GM23248 (cell line): ENCODE results near the gene CNTN4. TPM values are rescaled to one million over a fixed set of nuclear protein-coding genes. Genes with fewer than 3 reads are reported as not detected.

Experiments used
- DNase-seq: peaks from one replicate; pipeline ENCODE4 v3.0.0-alpha.2; 2015
- H2AFZ ChIP-seq: fragments of 200-600 bp; sonication (generic); 2 replicates; pipeline ENCODE4 v1.6.1; 2016; ENCODE audit warnings: antibody characterized with exemption
- H3F3A ChIP-seq: fragments of 200-600 bp; sonication (generic); 2 replicates; pipeline ENCODE4 v1.6.1; 2016; ENCODE audit warnings: mild to moderate bottlenecking, antibody characterized with exemption, mixed run types; ENCODE audit not compliant: insufficient read depth
- H3K27ac ChIP-seq: fragments of 200-600 bp; sonication (generic); 2 replicates; pipeline ENCODE4 v1.5.1; 2016; ENCODE audit warnings: mild to moderate bottlenecking
- H3K27me3 ChIP-seq: fragments of 200-600 bp; sonication (generic); replicated peaks from 2 replicates; pipeline ENCODE4 v1.6.1; 2016; ENCODE audit warnings: mild to moderate bottlenecking; ENCODE audit not compliant: insufficient read depth
- H3K36me3 ChIP-seq: fragments of 200-600 bp; sonication (generic); 2 replicates; pipeline ENCODE4 v1.6.1; 2016; ENCODE audit warnings: low read depth, mild to moderate bottlenecking
- H3K4me1 ChIP-seq: fragments of 200-600 bp; sonication (generic); 2 replicates; pipeline ENCODE4 v1.6.1; 2016; ENCODE audit warnings: mild to moderate bottlenecking; ENCODE audit not compliant: insufficient read depth
- H3K4me2 ChIP-seq: fragments of 200-600 bp; sonication (generic); one replicate; pipeline ENCODE4 v1.6.1; 2016; ENCODE audit warnings: mild to moderate bottlenecking; ENCODE audit not compliant: unreplicated experiment
- H3K4me3 ChIP-seq: fragments of 200-600 bp; sonication (generic); 2 replicates; pipeline ENCODE4 v1.5.1; 2016; ENCODE audit warnings: mild to moderate bottlenecking
- H3K79me2 ChIP-seq: fragments of 200-600 bp; sonication (generic); 2 replicates; pipeline ENCODE4 v1.6.1; 2016; ENCODE audit warnings: mild to moderate bottlenecking; ENCODE audit not compliant: insufficient read depth
- H3K9ac ChIP-seq: fragments of 200-600 bp; sonication (generic); 2 replicates; pipeline ENCODE4 v1.6.1; 2016; ENCODE audit warnings: mild to moderate bottlenecking
- H3K9me2 ChIP-seq: fragments of 200-600 bp; sonication (generic); 2 replicates; pipeline ENCODE4 v1.6.1; 2016; ENCODE audit warnings: mixed run types, mild to moderate bottlenecking, moderate library complexity; ENCODE audit not compliant: insufficient read depth
- H3K9me3 ChIP-seq: fragments of 200-600 bp; sonication (generic); one replicate; pipeline ENCODE4 v1.6.1; 2017; ENCODE audit warnings: low read depth
- H4K20me1 ChIP-seq: fragments of 200-600 bp; sonication (generic); 2 replicates; pipeline ENCODE4 v1.6.0; 2016; ENCODE audit not compliant: insufficient read depth
- EZH2 ChIP-seq: fragments of 200-600 bp; sonication (generic); IDR thresholded peaks from 2 replicates; pipeline ENCODE4 v1.6.1; 2018; ENCODE audit warnings: antibody characterized with exemption, mild to moderate bottlenecking; ENCODE audit not compliant: insufficient read depth, poor library complexity, severe bottlenecking
- EZH2phosphoT487 ChIP-seq: fragments of 200-600 bp; sonication (generic); IDR thresholded peaks from 2 replicates; pipeline ENCODE4 v1.6.1; 2018; ENCODE audit warnings: antibody characterized with exemption, moderate library complexity, mild to moderate bottlenecking, low read depth; ENCODE audit not compliant: insufficient read depth
- WGBS, 2 experiments: methylation state at CpG; one replicate each; pipeline ENCODE4 v1.1.6; 2015 to 2017; ENCODE audit warnings: low lambda C conversion rate in 2 of 2, low coverage in 1 of 2; ENCODE audit errors: missing lambda C conversion rate in 2 of 2; 5-methylcytosine and 5-hydroxymethylcytosine counted together
- in situ Hi-C: fragments of 300-500 bp; cut with MboI; formaldehyde crosslinking; loops from 2 replicates; pipeline ENCODE4 v1.15.0; 2020
- polyA plus RNA-seq: library from polyadenylated mRNA; unstranded; fragments of >200 nt; fragmentation: Nextera tagmentation; extraction: Ambion mirVana; gene quantifications from 2 replicates; pipeline ENCODE4 v1.2.1, GENCODE V29; 2016
- total RNA-seq: library from RNA; depleted of rRNA; stranded (reverse); fragments of >200 nt; shearing (Covaris generic); gene quantifications from 2 replicates; pipeline ENCODE4 v1.2.3, GENCODE V29; 2014

The CNTN4 gene
- total and polyA plus RNA-seq, 2 experiments from 2014 or later, result not detected

DNA sequence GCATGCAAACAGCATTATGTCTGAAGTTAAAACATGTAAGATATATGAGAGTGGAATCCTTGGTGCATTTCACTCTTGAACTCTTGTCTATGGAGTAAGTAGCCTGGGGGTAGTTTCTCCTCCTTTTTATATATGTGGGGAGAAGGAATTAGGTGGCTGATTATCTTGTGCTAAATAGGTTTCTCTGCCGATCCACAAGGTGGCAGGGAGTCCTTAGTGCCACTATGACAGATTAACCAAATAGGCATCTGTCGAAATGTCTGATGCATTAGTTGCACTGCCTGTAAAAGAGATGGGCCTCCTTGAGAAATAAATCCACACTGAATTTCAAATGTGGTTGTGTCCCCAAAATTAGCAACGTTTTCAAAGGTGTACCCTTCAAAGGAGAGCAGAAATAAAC, 170.1 kb downstream of the CNTN4 start:
- no peak overlapping the region for H3K4me3 ChIP-seq
- TF ChIP-seq EZH2phosphoT487 (no peak), EZH2 (no peak)
- H3K9me3 ChIP-seq, result no peaks in the 10 kb centered on the region
- H2AFZ ChIP-seq, result no peak overlapping the region
- H3F3A ChIP-seq, result no peaks in the 10 kb centered on the region
- no peaks in the 10 kb centered on the region for H3K4me1 ChIP-seq
- H4K20me1 ChIP-seq, result no peaks in the 10 kb centered on the region
- DNase-seq, result no peak
- H3K27me3 ChIP-seq, result no peaks in the 10 kb centered on the region
- no peak overlapping the region for H3K9ac ChIP-seq
- no peak overlapping the region for H3K27ac ChIP-seq
- H3K9me2 ChIP-seq, result no peaks in the 10 kb centered on the region
- no peak overlapping the region for H3K4me2 ChIP-seq
- no peaks in the 10 kb centered on the region for H3K79me2 ChIP-seq
- in situ Hi-C loops, result no loop called here
- no peaks in the 10 kb centered on the region for H3K36me3 ChIP-seq
- WGBS, 2 experiments, result 11 to 29% methylated on average over 3 of the region's 3 CpGs

DNA sequence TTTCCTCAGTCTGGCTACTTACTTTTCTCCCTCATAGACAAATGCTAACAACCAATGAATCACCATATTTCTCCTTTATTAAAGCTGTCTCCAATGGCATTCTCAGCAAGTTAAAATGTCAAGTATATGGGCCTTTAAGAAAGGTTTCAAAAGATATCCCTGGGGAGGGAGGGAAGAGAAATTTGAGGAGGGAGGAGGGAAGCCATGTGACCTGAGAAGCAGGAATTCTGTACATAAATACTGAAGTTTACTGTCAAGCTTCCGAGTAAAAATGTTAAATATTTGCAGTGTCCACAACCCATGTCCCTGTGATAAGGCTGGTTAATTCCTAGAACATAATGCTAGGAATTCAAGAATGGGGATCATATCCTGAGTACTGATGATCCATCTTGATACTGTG, 175.9 kb downstream of the CNTN4 start:
- Histone ChIP-seq H3F3A (no peaks in the 10 kb centered on the region), H3K27ac (no peak overlapping the region), H3K4me2 (no peak overlapping the region), H3K27me3 (no peaks in the 10 kb centered on the region), H3K36me3 (no peaks in the 10 kb centered on the region), H4K20me1 (no peaks in the 10 kb centered on the region), H3K79me2 (no peaks in the 10 kb centered on the region), H3K9me2 (no peaks in the 10 kb centered on the region), H2AFZ (no peak overlapping the region), H3K4me3 (no peak overlapping the region), H3K9ac (no peak overlapping the region), H3K4me1 (no peaks in the 10 kb centered on the region), H3K9me3 (no peaks in the 10 kb centered on the region)
- no peak for DNase-seq
- WGBS, 2 experiments, result 6 to 8% methylated on average over 1 of the region's 1 CpG
- TF ChIP-seq EZH2phosphoT487, result no peak
- no peak for TF ChIP-seq EZH2
- in situ Hi-C loops, result no loop called here

DNA sequence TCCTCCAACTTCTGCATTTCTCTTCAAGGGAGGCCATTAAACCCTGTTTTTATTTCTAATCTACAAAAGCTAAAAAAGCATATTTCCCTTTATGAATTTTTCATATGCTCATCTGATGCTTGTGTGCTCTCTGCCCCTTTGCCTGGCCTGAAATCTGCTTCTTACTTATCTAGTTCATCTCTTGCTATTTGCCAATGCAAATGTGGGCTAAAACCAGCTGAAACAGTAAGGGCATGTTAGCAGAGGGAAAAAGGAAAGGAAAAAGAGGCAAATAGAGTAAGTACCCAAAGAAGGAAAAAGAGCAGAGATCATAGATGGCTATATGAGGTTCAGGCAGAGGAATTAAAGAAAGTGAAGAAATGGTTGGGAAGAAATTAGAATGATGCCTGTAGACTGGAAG, 185.2 kb downstream of the CNTN4 start:
- no peak for DNase-seq
- in situ Hi-C loops, result no loop called here
- no peak overlapping the region for H3K9ac ChIP-seq
- no peaks in the 10 kb centered on the region for H3K36me3 ChIP-seq
- no peak overlapping the region for H3K4me2 ChIP-seq
- H3K27ac ChIP-seq, result no peak overlapping the region
- H3K9me2 ChIP-seq, result no peaks in the 10 kb centered on the region
- TF ChIP-seq EZH2phosphoT487, result no peak
- no peak for TF ChIP-seq EZH2
- no peak overlapping the region for H2AFZ ChIP-seq
- H3K79me2 ChIP-seq, result no peaks in the 10 kb centered on the region
- no peaks in the 10 kb centered on the region for H3K27me3 ChIP-seq
- no peaks in the 10 kb centered on the region for H3K9me3 ChIP-seq
- no peak overlapping the region for H3K4me3 ChIP-seq
- no peaks in the 10 kb centered on the region for H3K4me1 ChIP-seq
- H3F3A ChIP-seq, result no peaks in the 10 kb centered on the region
- no peaks in the 10 kb centered on the region for H4K20me1 ChIP-seq

DNA sequence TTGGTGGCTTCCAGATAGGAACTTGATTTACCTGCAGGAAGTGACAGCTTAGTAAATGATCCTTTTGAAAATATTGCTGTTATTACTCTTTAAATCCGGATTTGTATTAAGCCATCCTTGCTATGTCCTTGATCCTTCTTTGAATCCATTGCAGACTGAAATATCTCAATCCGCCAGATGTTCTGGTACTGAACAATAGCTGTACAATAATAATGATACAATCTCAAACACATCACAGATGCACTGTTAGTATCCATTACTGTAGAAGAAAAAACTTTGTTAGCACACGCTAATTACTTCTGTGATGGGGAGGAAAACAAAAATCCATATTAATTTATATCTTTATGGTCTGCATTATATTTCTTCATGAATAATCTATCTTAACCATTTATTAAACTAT, 202.3 kb downstream of the CNTN4 start:
- no peaks in the 10 kb centered on the region for H3K4me1 ChIP-seq
- H3K9me3 ChIP-seq, result peaks cover 3% of the 10 kb centered on the region
- H3K27me3 ChIP-seq, result no peaks in the 10 kb centered on the region
- H2AFZ ChIP-seq, result no peak overlapping the region
- no peak overlapping the region for H3K27ac ChIP-seq
- in situ Hi-C loops, result no loop called here
- no peak for DNase-seq
- no peaks in the 10 kb centered on the region for H3K9me2 ChIP-seq
- 43 to 48% methylated on average over 3 of the region's 3 CpGs for WGBS, 2 experiments
- no peak overlapping the region for H3K4me2 ChIP-seq
- H3F3A ChIP-seq, result no peaks in the 10 kb centered on the region
- H3K79me2 ChIP-seq, result no peaks in the 10 kb centered on the region
- no peak for TF ChIP-seq EZH2phosphoT487
- no peak for TF ChIP-seq EZH2
- H3K4me3 ChIP-seq, result no peak overlapping the region
- H3K9ac ChIP-seq, result no peak overlapping the region
- no peaks in the 10 kb centered on the region for H3K36me3 ChIP-seq
- H4K20me1 ChIP-seq, result no peaks in the 10 kb centered on the region

DNA sequence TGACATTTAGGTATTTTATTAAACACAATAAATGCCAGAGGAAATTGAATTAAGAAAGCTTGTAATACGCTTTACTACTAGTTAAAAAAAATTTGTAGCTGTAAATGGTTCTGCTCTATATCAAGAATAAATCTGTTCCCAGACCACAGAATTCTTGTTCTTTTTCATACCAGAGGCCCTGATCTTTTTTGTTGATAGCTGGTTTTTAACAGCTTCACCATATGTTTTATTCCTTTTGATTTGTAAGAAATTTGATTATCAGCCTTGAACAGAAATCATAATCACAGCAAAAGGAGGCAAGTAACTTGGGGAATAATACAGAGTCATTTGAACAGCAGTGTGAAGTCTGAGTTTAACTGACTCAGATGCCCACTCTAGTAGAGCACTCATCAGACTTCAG, 202.7 kb downstream of the CNTN4 start:
- no peak overlapping the region for H3K4me3 ChIP-seq
- no peaks in the 10 kb centered on the region for H3F3A ChIP-seq
- no peaks in the 10 kb centered on the region for H3K36me3 ChIP-seq
- H3K9ac ChIP-seq, result no peak overlapping the region
- no peaks in the 10 kb centered on the region for H3K79me2 ChIP-seq
- H3K9me3 ChIP-seq, result peaks cover 3% of the 10 kb centered on the region
- 26 to 28% methylated on average over 1 of the region's 1 CpG for WGBS, 2 experiments
- in situ Hi-C loops, result no loop called here
- H3K27ac ChIP-seq, result no peak overlapping the region
- no peak overlapping the region for H3K4me2 ChIP-seq
- H3K27me3 ChIP-seq, result no peaks in the 10 kb centered on the region
- no peak overlapping the region for H2AFZ ChIP-seq
- no peaks in the 10 kb centered on the region for H4K20me1 ChIP-seq
- TF ChIP-seq EZH2phosphoT487 (no peak), EZH2 (no peak)
- no peaks in the 10 kb centered on the region for H3K4me1 ChIP-seq
- no peaks in the 10 kb centered on the region for H3K9me2 ChIP-seq
- no peak for DNase-seq
